Measurements from ENCODE around the gene TNFAIP2.
"Not testable (repeated sequence)": the region's sequence is repeated elsewhere in the genome, so short reads cannot be mapped to it uniquely, and the experiment has no call there.

- not testable (repeated sequence) for TF ChIP-seq CTCF (IDR thresholded peaks at IDR 0.05; ENCODE audit: poor library complexity, severe bottlenecking); POLR2AphosphoS5 (IDR thresholded peaks at IDR 0.05); EZH2 (IDR thresholded peaks at IDR 0.05; ENCODE audit: borderline replicate concordance, insufficient read depth, low read length, poor library complexity, severe bottlenecking); RAD21 (conservative IDR thresholded peaks at IDR 0.05); SMC3 (conservative IDR thresholded peaks at IDR 0.05; ENCODE audit: poor library complexity)
These were observed 50.6 kb downstream of the TNFAIP2 start for GRCh38 chr14:103173887-103174286.
